ENCODE data around the gene NLRP11. TPM values are rescaled to one million over a fixed set of nuclear protein-coding genes. Genes with fewer than 3 reads are reported as not detected.

NLRP11 gene
- total RNA-seq, 1 experiment from 2014 or later, result not detected

DNA sequence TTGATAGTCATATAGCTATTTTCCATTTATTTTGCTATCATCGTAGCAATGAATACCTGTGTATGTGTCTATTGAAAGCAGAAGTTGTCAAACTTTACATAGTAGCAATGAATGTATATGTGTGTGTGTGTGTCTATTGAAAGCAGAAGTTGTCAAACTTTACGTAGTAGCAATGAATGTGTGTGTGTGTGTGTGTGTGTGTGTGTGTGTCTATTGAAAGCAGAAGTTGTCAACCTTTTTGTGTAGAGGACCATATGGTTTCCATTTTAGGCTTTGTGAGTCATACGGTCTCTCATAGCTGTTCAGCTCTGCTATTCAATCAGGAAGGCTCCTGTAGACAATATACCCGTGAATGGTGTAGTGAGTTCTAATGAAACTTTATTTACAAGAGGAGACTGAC, 25.4 kb upstream of the NLRP11 start:
- no peak overlapping the region for H3K27ac ChIP-seq (ENCODE audit: insufficient read length, low read depth, low read length)
- no peak overlapping the region for H2BK12ac ChIP-seq (ENCODE audit: insufficient read length, low read depth, low read length)
- no peak overlapping the region for H3K4ac ChIP-seq (ENCODE audit: low read depth, low read length)
- no peaks in the 10 kb centered on the region for H3K79me2 ChIP-seq (ENCODE audit: insufficient read depth, low read length)
- no peak overlapping the region for H2AK5ac ChIP-seq (ENCODE audit: insufficient read length, low read length)
- no peak overlapping the region for H4K8ac ChIP-seq (replicated peaks; ENCODE audit: insufficient read length, low read depth, low read length)
- H3K27me3 ChIP-seq (ENCODE audit: insufficient read depth, low read length), result no peaks in the 10 kb centered on the region
- H4K91ac ChIP-seq (ENCODE audit: insufficient read length, low read depth, low read length), result no peak overlapping the region
- no peak for TF ChIP-seq CTCF (conservative IDR thresholded peaks at IDR 0.05)
- Mint-ChIP-seq H3K4me3 (no peak overlapping the region), H3K4me1 (no peaks in the 10 kb centered on the region), H3K27ac (no peak overlapping the region), H3K27me3 (ENCODE audit: low read depth) (peaks cover 3% of the 10 kb centered on the region), H3K9me3 (peaks cover 92 to 97% of the 10 kb centered on the region in 2 experiments), H3K36me3 (ENCODE audit: insufficient read depth in 1 of 3, low read depth in 3 of 3) (peaks cover 6 to 19% (median 10%) of the 10 kb centered on the region in 3 experiments; a peak in 6 of 7 replicates)
- H3K9me3 ChIP-seq (ENCODE audit: control insufficient read depth, low read depth, low read length), result peaks cover 94% of the 10 kb centered on the region
- H3K79me1 ChIP-seq (ENCODE audit: insufficient read depth, low read depth, low read length, poor library complexity, severe bottlenecking), result no peaks in the 10 kb centered on the region
- H3K14ac ChIP-seq (ENCODE audit: insufficient read depth, low read length), result no peak overlapping the region
- H2BK15ac ChIP-seq (ENCODE audit: low read depth, low read length), result no peak overlapping the region
- no peak overlapping the region for H3K23ac ChIP-seq (ENCODE audit: insufficient read length, low read depth, low read length)
- H2BK120ac ChIP-seq (ENCODE audit: low read depth, low read length, poor library complexity, severe bottlenecking), result no peak overlapping the region
- H2BK20ac ChIP-seq (ENCODE audit: low read depth, low read length, poor library complexity, severe bottlenecking), result no peak overlapping the region
- H3K23me2 ChIP-seq (ENCODE audit: insufficient read length, low read depth, low read length, poor library complexity, severe bottlenecking), result no peaks in the 10 kb centered on the region
- H3T11ph ChIP-seq (ENCODE audit: low read length), result no peak overlapping the region
- DNase-seq, result no peak
- no peak overlapping the region for H2BK5ac ChIP-seq (ENCODE audit: insufficient read length, low read length)
- no peaks in the 10 kb centered on the region for H4K20me1 ChIP-seq (ENCODE audit: control insufficient read depth, insufficient read depth, insufficient read length)
- H2AFZ ChIP-seq (ENCODE audit: low read length), result no peak overlapping the region
- no peak overlapping the region for H3K56ac ChIP-seq (ENCODE audit: insufficient read length, low read depth, low read length)
- H4K5ac ChIP-seq (ENCODE audit: insufficient read length, low read depth, low read length), result no peak overlapping the region
- no CpG with 5 or more reads among the region's 4 CpGs for WGBS (ENCODE audit: extremely low coverage, insufficient read length, low lambda C conversion rate)
- H3K18ac ChIP-seq (ENCODE audit: insufficient read length, low read depth, low read length), result no peak overlapping the region
- no peak overlapping the region for H3K4me2 ChIP-seq (ENCODE audit: insufficient read depth, insufficient read length, low read length)
- H3K9ac ChIP-seq (ENCODE audit: extremely low read depth, insufficient read length, low read length), result no peak overlapping the region
- H3K4me1 ChIP-seq (ENCODE audit: insufficient read depth, low read length), result no peaks in the 10 kb centered on the region

All from H9 (cell line).